Medulla oblongata (tissue), 1 donor: Measurements from ENCODE around the gene SLC25A29.
"Not testable (repeated sequence)": the region's sequence is repeated elsewhere in the genome, so short reads cannot be mapped to it uniquely, and the experiment has no call there.

Experiments used
- DNase-seq: peaks from one replicate; pipeline ENCODE4 v3.0.0-alpha.2; 2015; ENCODE audit errors: extremely low spot score

SLC25A29 gene

GRCh38 chr14:100306101-100306997 is at the start of gene SLC25A29:
TSS of gene SLC25A29 (minus strand) at chr14:100306444. CDS start at chr14:100306232, 212 bp downstream.
- peak; percentile 96 for DNase-seq

GRCh38 chr14:100350986-100351385 is 44.7 kb upstream of the SLC25A29 start:
- DNase-seq: peak; percentile 30

- peak; percentile 40 for DNase-seq
These were observed 44.2 kb upstream of the SLC25A29 start for GRCh38 chr14:100350276-100350926.

- DNase-seq: no peak
These were observed 42.8 kb upstream of the SLC25A29 start for GRCh38 chr14:100348784-100349685.

- peak; percentile 15 for DNase-seq
These were observed 42.0 kb upstream of the SLC25A29 start for GRCh38 chr14:100348253-100348729.

GRCh38 chr14:100346306-100347091 is 40.3 kb upstream of the SLC25A29 start:
- DNase-seq: no peak

GRCh38 chr14:100345711-100346110 is 39.5 kb upstream of the SLC25A29 start:
- no peak for DNase-seq

GRCh38 chr14:100344657-100345056 is 38.4 kb upstream of the SLC25A29 start:
- DNase-seq: not testable (repeated sequence)

GRCh38 chr14:100342826-100343225 is 36.6 kb upstream of the SLC25A29 start:
- not testable (repeated sequence) for DNase-seq

GRCh38 chr14:100342195-100342594 is 36.0 kb upstream of the SLC25A29 start:
- no peak for DNase-seq

GRCh38 chr14:100341301-100342031 is 35.2 kb upstream of the SLC25A29 start:
- DNase-seq: peak; percentile 79

GRCh38 chr14:100340423-100340813 is 34.2 kb upstream of the SLC25A29 start:
- DNase-seq: no peak

GRCh38 chr14:100339766-100340422 is 33.6 kb upstream of the SLC25A29 start:
- no peak for DNase-seq

- DNase-seq: no peak
These were observed 30.6 kb upstream of the SLC25A29 start for GRCh38 chr14:100336618-100337530.

GRCh38 chr14:100334904-100335303 is 28.7 kb upstream of the SLC25A29 start:
- DNase-seq: no peak

GRCh38 chr14:100333827-100334226 is 27.6 kb upstream of the SLC25A29 start:
- DNase-seq: no peak

- no peak for DNase-seq
These were observed 27.1 kb upstream of the SLC25A29 start for GRCh38 chr14:100333311-100333710.

GRCh38 chr14:100332797-100333196 is 26.6 kb upstream of the SLC25A29 start:
- no peak for DNase-seq
